Spleen (tissue), 11 donors: ENCODE measurements around the gene PRDM16. TPM values are rescaled to one million over a fixed set of nuclear protein-coding genes. Genes with fewer than 3 reads are reported as not detected.

Source experiments
- DNase-seq: peaks from one replicate; pipeline ENCODE4 v3.0.0-alpha.2; 2020
- H3K27ac ChIP-seq, 8 donors: fragments of 200-600 bp; sonication (generic) in 7 of 8; 1 replicate in 4 of 8; 2 replicates in 4 of 8; pipeline versions ENCODE4 v1.5.0 to v1.8.0; 2016 to 2021; ENCODE audit warnings: inconsistent platforms in 4 of 8, mild to moderate bottlenecking in 4 of 8, moderate library complexity in 1 of 8
- H3K27me3 ChIP-seq, 7 donors: fragments of 200-600 bp; sonication (generic) in 6 of 7; replicated peaks in 1 of 7; 1 replicate in 4 of 7; 2 replicates in 3 of 7; pipeline versions ENCODE4 v1.5.0 to v1.8.0; 2016 to 2021; ENCODE audit warnings: inconsistent platforms in 3 of 7, mild to moderate bottlenecking in 1 of 7
- H3K36me3 ChIP-seq, 6 donors: fragments of 200-600 bp; sonication (generic) in 5 of 6; 1 replicate in 4 of 6; 2 replicates in 2 of 6; pipeline versions ENCODE4 v1.5.0 to v1.8.0; 2016 to 2021; ENCODE audit warnings: inconsistent platforms in 2 of 6
- H3K4me1 ChIP-seq, 6 donors: fragments of 200-600 bp; sonication (generic) in 5 of 6; 1 replicate in 3 of 6; 2 replicates in 3 of 6; pipeline versions ENCODE4 v1.5.0 to v1.8.0; 2016 to 2021; ENCODE audit warnings: inconsistent platforms in 3 of 6
- H3K4me3 ChIP-seq, 8 donors: fragments of 200-600 bp; sonication (generic) in 7 of 8; 1 replicate in 4 of 8; 2 replicates in 4 of 8; pipeline versions ENCODE4 v1.5.0 to v1.8.0; 2016 to 2021; ENCODE audit warnings: inconsistent platforms in 4 of 8, mild to moderate bottlenecking in 4 of 8, moderate library complexity in 2 of 8
- H3K9me3 ChIP-seq, 8 donors: fragments of 200-600 bp; sonication (generic) in 7 of 8; 1 replicate in 4 of 8; 2 replicates in 4 of 8; pipeline versions ENCODE4 v1.5.0 to v1.8.0; 2016 to 2021; ENCODE audit warnings: inconsistent platforms in 4 of 8
- POLR2A ChIP-seq, 3 donors: fragments of 450-650 bp; IDR thresholded peaks; one replicate each; pipeline ENCODE4 v1.5.1; 2017; ENCODE audit warnings: antibody characterized with exemption in 3 of 3, mild to moderate bottlenecking in 1 of 3
- POLR2AphosphoS5 ChIP-seq, 3 donors: sonication (generic); formaldehyde crosslinking; IDR thresholded peaks; one replicate each; pipeline ENCODE4 v1.5.1; 2017; ENCODE audit warnings: antibody characterized with exemption in 3 of 3
- WGBS, 5 donors: extraction: QIAGEN DNeasy Blood & Tissue Kit in 3 of 5; methylation state at CpG; one replicate each; pipeline versions ENCODE4 v1.1.5 to v1.1.7; 2013 to 2018; 5-methylcytosine and 5-hydroxymethylcytosine counted together
- intact Hi-C: fragments of 100-400 bp; cut with DNase I; formaldehyde crosslinking; loops from one replicate; pipeline ENCODE4 v1.15.0; 2023; ENCODE audit warnings: low total_unique reads
- polyA plus RNA-seq, 3 donors: library from polyadenylated mRNA; stranded (reverse); fragments of 200-250 nt; gene quantifications; one replicate each; pipeline ENCODE4 v1.2.1, GENCODE V29; 2013
- total RNA-seq, 7 donors: library from RNA; depleted of rRNA in 3 of 7; stranded (reverse); fragments of >200 nt in 3 of 7; fragmentation: NEBNext Ultra II Directional in 4 of 7; extraction: Animal tissue kit (Norgen Biotek cat#: 25700) in 4 of 7; gene quantifications; one replicate each; pipeline versions ENCODE4 v1.1.0 to v1.2.1, GENCODE V29; 2016 to 2021
- TF ChIP-seq, protein P1 (sequence below), 11 experiments: fragments of 200-600 bp in 7 of 11; fragments of 450-650 bp in 4 of 11; sonication (generic) in 4 of 11; IDR thresholded peaks in 8 of 11; conservative IDR thresholded peaks in 3 of 11; 1 replicate in 7 of 11; 2 replicates in 4 of 11; pipeline versions ENCODE4 v1.4.0 to v1.8.0; 2016 to 2021; ENCODE audit warnings: antibody characterized with exemption in 11 of 11, inconsistent platforms in 4 of 11, mild to moderate bottlenecking in 1 of 11
- donor health status: healthy with polysubstance abuse.
- donor health status: DM: no; HTN: no; CAD: no; lungs with moderate emphysema.
- donor health status: DM: no; HTN: no; CAD: no.
- donor health status: Bipolar disorder and iron deficiency.
- donor health status: healthy.
- donor health status: DM: no; HTN: no; CAD: no.
- donor health status: DM: yes; HTN: yes; CAD: no.

The PRDM16 gene
- total and polyA plus RNA-seq, 10 donors, result 0.43 to 3.2 (median 1.4) TPM

- Histone ChIP-seq H3K4me3 (no peak overlapping the region), H3K27me3 (peaks cover 0 to 77% (median 0%) of the 10 kb centered on the region in 7 donors), H3K27ac (no peak overlapping the region), H3K36me3 (no peaks in the 10 kb centered on the region), H3K4me1 (no peaks in the 10 kb centered on the region), H3K9me3 (no peaks in the 10 kb centered on the region)
- DNase-seq, result no peak
- intact Hi-C loops, result no loop called here
- 83 to 96% (median 89%) methylated on average over 12 of the region's 12 CpGs for WGBS, 5 donors
- TF ChIP-seq, protein P1, sequence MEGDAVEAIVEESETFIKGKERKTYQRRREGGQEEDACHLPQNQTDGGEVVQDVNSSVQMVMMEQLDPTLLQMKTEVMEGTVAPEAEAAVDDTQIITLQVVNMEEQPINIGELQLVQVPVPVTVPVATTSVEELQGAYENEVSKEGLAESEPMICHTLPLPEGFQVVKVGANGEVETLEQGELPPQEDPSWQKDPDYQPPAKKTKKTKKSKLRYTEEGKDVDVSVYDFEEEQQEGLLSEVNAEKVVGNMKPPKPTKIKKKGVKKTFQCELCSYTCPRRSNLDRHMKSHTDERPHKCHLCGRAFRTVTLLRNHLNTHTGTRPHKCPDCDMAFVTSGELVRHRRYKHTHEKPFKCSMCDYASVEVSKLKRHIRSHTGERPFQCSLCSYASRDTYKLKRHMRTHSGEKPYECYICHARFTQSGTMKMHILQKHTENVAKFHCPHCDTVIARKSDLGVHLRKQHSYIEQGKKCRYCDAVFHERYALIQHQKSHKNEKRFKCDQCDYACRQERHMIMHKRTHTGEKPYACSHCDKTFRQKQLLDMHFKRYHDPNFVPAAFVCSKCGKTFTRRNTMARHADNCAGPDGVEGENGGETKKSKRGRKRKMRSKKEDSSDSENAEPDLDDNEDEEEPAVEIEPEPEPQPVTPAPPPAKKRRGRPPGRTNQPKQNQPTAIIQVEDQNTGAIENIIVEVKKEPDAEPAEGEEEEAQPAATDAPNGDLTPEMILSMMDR (IDR thresholded peaks at IDR 0.05 in 8 of 11, conservative IDR thresholded peaks at IDR 0.05 in 3 of 11), result no peak
- TF ChIP-seq POLR2AphosphoS5 (IDR thresholded peaks at IDR 0.05) (no peak), POLR2A (IDR thresholded peaks at IDR 0.05) (no peak)
Measured at GRCh38 chr1:3142751-3143150, 73.7 kb downstream of the PRDM16 start.

GRCh38 chr1:3145532-3146325 lies 76.7 kb downstream of the PRDM16 start:
- Histone ChIP-seq H3K4me1 (no peaks in the 10 kb centered on the region), H3K4me3 (no peak overlapping the region), H3K36me3 (no peaks in the 10 kb centered on the region), H3K27ac (no peak overlapping the region), H3K27me3 (peaks cover 0 to 60% (median 0%) of the 10 kb centered on the region in 7 donors), H3K9me3 (no peaks in the 10 kb centered on the region)
- intact Hi-C loops, result no loop called here
- DNase-seq, result no peak
- WGBS, 5 donors, result 64 to 71% (median 70%) methylated on average over 29 to 39 of the region's 39 CpGs
- TF ChIP-seq POLR2AphosphoS5 (IDR thresholded peaks at IDR 0.05) (no peak), POLR2A (IDR thresholded peaks at IDR 0.05) (no peak)
- TF ChIP-seq, protein P1 (IDR thresholded peaks at IDR 0.05 in 8 of 11, conservative IDR thresholded peaks at IDR 0.05 in 3 of 11), result no peak

GRCh38 chr1:3146458-3146857 lies 77.5 kb downstream of the PRDM16 start:
- WGBS, 5 donors, result 86 to 96% (median 93%) methylated on average over 14 of the region's 14 CpGs
- H3K36me3 ChIP-seq, result no peaks in the 10 kb centered on the region
- DNase-seq, result no peak
- H3K4me1 ChIP-seq, result no peaks in the 10 kb centered on the region
- peaks cover 0 to 53% (median 0%) of the 10 kb centered on the region in 7 donors for H3K27me3 ChIP-seq
- no peaks in the 10 kb centered on the region for H3K9me3 ChIP-seq
- TF ChIP-seq, protein P1 (IDR thresholded peaks at IDR 0.05 in 8 of 11, conservative IDR thresholded peaks at IDR 0.05 in 3 of 11), result no peak
- TF ChIP-seq POLR2A (IDR thresholded peaks at IDR 0.05) (no peak), POLR2AphosphoS5 (IDR thresholded peaks at IDR 0.05) (no peak)
- H3K4me3 ChIP-seq, result no peak overlapping the region
- intact Hi-C loops, result no loop called here
- H3K27ac ChIP-seq, result no peak overlapping the region

DNA sequence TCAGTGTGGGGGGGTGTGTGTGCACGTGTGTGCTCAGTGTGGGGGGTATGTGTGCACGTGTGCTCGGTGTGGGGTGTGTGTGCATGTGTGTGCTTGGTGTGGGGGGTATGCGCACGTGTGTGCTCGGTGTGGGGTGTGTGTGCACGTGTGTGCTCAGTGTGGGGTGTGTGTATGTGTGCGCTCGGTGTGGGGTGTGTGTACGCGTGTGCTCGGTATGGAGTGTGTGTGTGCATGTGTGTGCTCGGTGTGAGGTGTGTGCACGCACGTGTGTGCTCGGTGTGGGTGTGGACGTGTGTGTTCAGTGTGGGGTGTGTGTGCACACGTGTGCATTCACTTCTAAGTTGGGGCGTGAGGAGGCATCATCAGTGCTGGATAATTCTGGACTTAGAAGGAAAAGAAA lies 77.9 kb downstream of the PRDM16 start:
- Histone ChIP-seq H3K36me3 (no peaks in the 10 kb centered on the region), H3K27ac (no peak overlapping the region), H3K9me3 (no peaks in the 10 kb centered on the region), H3K4me1 (no peaks in the 10 kb centered on the region), H3K4me3 (no peak overlapping the region), H3K27me3 (peaks cover 0 to 49% (median 0%) of the 10 kb centered on the region in 7 donors)
- 80 to 94% (median 93%) methylated on average over 19 of the region's 19 CpGs for WGBS, 5 donors
- TF ChIP-seq POLR2A (IDR thresholded peaks at IDR 0.05) (no peak), POLR2AphosphoS5 (IDR thresholded peaks at IDR 0.05) (no peak)
- TF ChIP-seq, protein P1 (IDR thresholded peaks at IDR 0.05 in 8 of 11, conservative IDR thresholded peaks at IDR 0.05 in 3 of 11), result no peak
- DNase-seq, result no peak
- intact Hi-C loops, result no loop called here
